ENCODE data around the gene TMEM117. TPM values are rescaled to one million over a fixed set of nuclear protein-coding genes. Genes with fewer than 3 reads are reported as not detected.

Gene TMEM117
- total RNA-seq, 2 donors from 2014 or later: 1.3 to 2.7 TPM

GRCh38 chr12:44127966-44128710, 292.3 kb downstream of the TMEM117 start:
- Mint-ChIP-seq H3K4me1 (ENCODE audit: low read depth) (no peaks in the 10 kb centered on the region), H3K36me3 (ENCODE audit: insufficient read depth in 2 of 2) (peaks cover 0 to 4% of the 10 kb centered on the region in 2 donors), H3K4me3 (no peak overlapping the region), H3K9me3 (peaks cover 2 to 9% of the 10 kb centered on the region in 2 donors), H3K27ac (no peak overlapping the region), H3K27me3 (ENCODE audit: low read depth) (no peaks in the 10 kb centered on the region)
- no peak for DNase-seq
- ATAC-seq (replicated peaks in 1 of 2): no peak

GRCh38 chr12:44143175-44143574, 307.3 kb downstream of the TMEM117 start:
- Mint-ChIP-seq H3K9me3 (peaks cover 0 to 1% of the 10 kb centered on the region in 2 donors), H3K36me3 (ENCODE audit: insufficient read depth in 2 of 2) (no peaks in the 10 kb centered on the region), H3K4me1 (ENCODE audit: low read depth) (no peaks in the 10 kb centered on the region), H3K27ac (no peak overlapping the region), H3K27me3 (ENCODE audit: low read depth) (no peaks in the 10 kb centered on the region), H3K4me3 (no peak overlapping the region)
- ATAC-seq (replicated peaks in 1 of 2): no peak
- DNase-seq: no peak

- H3K27ac Mint-ChIP-seq: no peak overlapping the region
- H3K9me3 Mint-ChIP-seq: no peaks in the 10 kb centered on the region
- H3K4me3 Mint-ChIP-seq: no peak overlapping the region
- DNase-seq (no peak), ATAC-seq (replicated peaks in 1 of 2) (no peak)
- no peaks in the 10 kb centered on the region for H3K36me3 Mint-ChIP-seq (ENCODE audit: insufficient read depth in 2 of 2)
- H3K27me3 Mint-ChIP-seq (ENCODE audit: low read depth): no peaks in the 10 kb centered on the region
- H3K4me1 Mint-ChIP-seq (ENCODE audit: low read depth): no peaks in the 10 kb centered on the region
Measured at GRCh38 chr12:44148936-44149335, 313.1 kb downstream of the TMEM117 start.

GRCh38 chr12:44154128-44154527, 318.2 kb downstream of the TMEM117 start:
- no peaks in the 10 kb centered on the region for H3K9me3 Mint-ChIP-seq

GRCh38 chr12:44155358-44155757, 319.5 kb downstream of the TMEM117 start:
- Mint-ChIP-seq H3K9me3 (no peaks in the 10 kb centered on the region), H3K4me3 (no peak overlapping the region), H3K27me3 (ENCODE audit: low read depth) (no peaks in the 10 kb centered on the region), H3K36me3 (ENCODE audit: insufficient read depth in 2 of 2) (no peaks in the 10 kb centered on the region), H3K27ac (no peak overlapping the region), H3K4me1 (ENCODE audit: low read depth) (no peaks in the 10 kb centered on the region)
- ATAC-seq (replicated peaks in 1 of 2) (no peak), DNase-seq (no peak)

More at GRCh38 chr12:44154128-44154527, 318.2 kb downstream of the TMEM117 start:
- no peak for DNase-seq
- H3K27me3 Mint-ChIP-seq (ENCODE audit: low read depth): no peaks in the 10 kb centered on the region
- no peak overlapping the region for H3K4me3 Mint-ChIP-seq
- H3K36me3 Mint-ChIP-seq (ENCODE audit: insufficient read depth in 2 of 2): no peaks in the 10 kb centered on the region
- no peaks in the 10 kb centered on the region for H3K4me1 Mint-ChIP-seq (ENCODE audit: low read depth)
- H3K27ac Mint-ChIP-seq: no peak overlapping the region
- ATAC-seq (replicated peaks in 1 of 2): no peak

- Mint-ChIP-seq H3K27ac (no peak overlapping the region), H3K36me3 (ENCODE audit: insufficient read depth in 2 of 2) (no peaks in the 10 kb centered on the region), H3K4me3 (no peak overlapping the region), H3K9me3 (no peaks in the 10 kb centered on the region), H3K4me1 (ENCODE audit: low read depth) (no peaks in the 10 kb centered on the region), H3K27me3 (ENCODE audit: low read depth) (no peaks in the 10 kb centered on the region)
- ATAC-seq (replicated peaks in 1 of 2): no peak
- DNase-seq: no peak
Measured at GRCh38 chr12:44157359-44157758, 321.5 kb downstream of the TMEM117 start.

GRCh38 chr12:44158746-44159145, 322.9 kb downstream of the TMEM117 start:
- Mint-ChIP-seq H3K4me3 (no peak overlapping the region), H3K36me3 (ENCODE audit: insufficient read depth in 2 of 2) (no peaks in the 10 kb centered on the region), H3K27ac (no peak overlapping the region), H3K4me1 (ENCODE audit: low read depth) (no peaks in the 10 kb centered on the region), H3K27me3 (ENCODE audit: low read depth) (no peaks in the 10 kb centered on the region), H3K9me3 (no peaks in the 10 kb centered on the region)
- DNase-seq (no peak), ATAC-seq (replicated peaks in 1 of 2) (no peak)

DNA sequence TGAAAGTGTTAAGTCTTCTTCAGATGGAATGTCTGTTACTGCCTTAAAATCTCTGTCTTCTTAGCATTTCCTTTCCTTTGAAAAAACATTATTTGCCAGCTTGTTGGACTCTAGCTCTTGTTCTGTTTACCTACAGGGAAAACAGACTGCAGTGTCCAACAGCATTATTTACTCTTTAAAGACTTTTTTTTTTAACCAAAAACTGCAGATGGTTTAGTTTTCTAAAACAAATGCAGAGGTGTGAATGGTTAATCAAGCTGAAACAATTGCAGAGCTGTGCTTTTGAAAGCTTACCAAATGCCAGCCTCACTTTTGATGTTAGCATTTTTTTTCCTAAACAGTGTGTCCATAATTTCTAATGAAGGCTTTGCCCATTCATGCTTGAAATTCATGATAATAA, 323.3 kb downstream of the TMEM117 start:
- Mint-ChIP-seq H3K27ac (no peak overlapping the region), H3K4me3 (no peak overlapping the region)

GRCh38 chr12:44159862-44160261, 324.0 kb downstream of the TMEM117 start:
- ATAC-seq (replicated peaks in 1 of 2): no peak
- no peaks in the 10 kb centered on the region for H3K36me3 Mint-ChIP-seq (ENCODE audit: insufficient read depth in 2 of 2)
- H3K4me3 Mint-ChIP-seq: no peak overlapping the region
- DNase-seq: no peak
- H3K27me3 Mint-ChIP-seq (ENCODE audit: low read depth): no peaks in the 10 kb centered on the region
- H3K4me1 Mint-ChIP-seq (ENCODE audit: low read depth): no peaks in the 10 kb centered on the region
- H3K9me3 Mint-ChIP-seq: no peaks in the 10 kb centered on the region
- H3K27ac Mint-ChIP-seq: no peak overlapping the region

More for the DNA sequence above, 323.3 kb downstream of the TMEM117 start:
- no peaks in the 10 kb centered on the region for H3K36me3 Mint-ChIP-seq (ENCODE audit: insufficient read depth in 2 of 2)
- no peaks in the 10 kb centered on the region for H3K9me3 Mint-ChIP-seq
- ATAC-seq (replicated peaks in 1 of 2): no peak
- no peak for DNase-seq
- no peaks in the 10 kb centered on the region for H3K4me1 Mint-ChIP-seq (ENCODE audit: low read depth)
- no peaks in the 10 kb centered on the region for H3K27me3 Mint-ChIP-seq (ENCODE audit: low read depth)

DNA sequence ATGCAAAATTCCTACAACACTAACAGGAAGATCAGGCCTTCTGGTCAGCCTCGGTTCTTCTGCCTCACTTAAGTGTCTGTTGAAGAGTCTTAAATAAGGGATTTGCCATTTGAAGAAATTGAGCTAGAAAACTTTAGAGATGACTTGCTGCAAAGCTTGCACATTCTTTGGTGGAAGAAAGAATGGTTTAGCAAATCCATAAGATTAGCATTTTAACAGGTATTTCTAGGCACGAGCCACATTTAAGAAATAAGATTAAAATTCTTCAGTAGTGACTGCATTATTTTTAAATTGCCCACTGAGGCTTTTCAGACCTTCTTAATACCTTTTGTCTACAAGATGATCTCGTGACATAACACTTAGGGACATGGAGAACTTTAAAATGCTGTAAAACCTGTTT, 327.1 kb downstream of the TMEM117 start:
- no peak overlapping the region for H3K27ac Mint-ChIP-seq

GRCh38 chr12:44174053-44174452, 338.2 kb downstream of the TMEM117 start:
- Mint-ChIP-seq H3K4me1 (ENCODE audit: low read depth) (no peaks in the 10 kb centered on the region), H3K36me3 (ENCODE audit: insufficient read depth in 2 of 2) (peaks cover 0 to 2% of the 10 kb centered on the region in 2 donors), H3K9me3 (no peaks in the 10 kb centered on the region), H3K4me3 (no peak overlapping the region), H3K27ac (no peak overlapping the region), H3K27me3 (ENCODE audit: low read depth) (no peaks in the 10 kb centered on the region)
- no peak for DNase-seq
- no peak for ATAC-seq (replicated peaks in 1 of 2)

More for the DNA sequence above, 327.1 kb downstream of the TMEM117 start:
- ATAC-seq (replicated peaks in 1 of 2) (no peak), DNase-seq (no peak)
- H3K9me3 Mint-ChIP-seq: no peaks in the 10 kb centered on the region
- H3K4me1 Mint-ChIP-seq (ENCODE audit: low read depth): no peaks in the 10 kb centered on the region
- H3K36me3 Mint-ChIP-seq (ENCODE audit: insufficient read depth in 2 of 2): no peaks in the 10 kb centered on the region
- H3K27me3 Mint-ChIP-seq (ENCODE audit: low read depth): no peaks in the 10 kb centered on the region
- H3K4me3 Mint-ChIP-seq: no peak overlapping the region

DNA sequence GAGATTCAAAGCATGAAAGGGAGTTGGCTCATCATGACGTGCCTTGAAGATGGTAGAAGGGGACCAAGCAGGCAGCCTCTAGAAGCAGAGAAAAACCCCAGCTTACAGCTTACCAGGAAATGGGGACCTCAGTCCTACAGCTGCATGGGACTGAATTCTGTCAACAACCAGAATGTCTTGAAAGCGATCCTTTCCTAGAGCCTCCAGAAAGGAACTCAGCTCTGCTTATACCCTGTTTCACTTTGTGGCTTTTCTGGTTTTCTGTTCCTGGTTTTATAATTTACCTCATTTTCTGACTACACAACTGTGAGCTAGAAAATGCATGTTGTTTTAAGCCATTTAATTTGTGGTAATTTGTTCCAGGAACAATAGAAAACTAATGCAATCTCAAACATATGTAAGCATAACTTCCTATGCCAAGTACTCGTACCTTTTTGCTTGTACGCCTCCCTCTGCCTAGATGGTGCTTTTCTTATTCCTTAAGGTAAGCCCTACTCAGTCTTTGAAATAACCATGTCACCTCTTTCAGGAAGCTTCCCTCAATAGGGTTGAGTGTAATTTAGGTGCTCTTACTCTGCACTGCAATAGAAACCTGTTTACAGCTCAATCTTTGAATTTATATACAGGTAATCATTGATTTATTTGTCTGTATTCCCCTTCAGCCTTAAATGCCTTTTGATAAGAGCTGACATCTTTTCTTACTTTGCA, 348.8 kb downstream of the TMEM117 start:
- H3K36me3 Mint-ChIP-seq (ENCODE audit: insufficient read depth in 2 of 2): no peaks in the 10 kb centered on the region
- DNase-seq (no peak), ATAC-seq (replicated peaks in 1 of 2) (no peak)
- no peaks in the 10 kb centered on the region for H3K9me3 Mint-ChIP-seq
- no peaks in the 10 kb centered on the region for H3K27me3 Mint-ChIP-seq (ENCODE audit: low read depth)
- no peaks in the 10 kb centered on the region for H3K4me1 Mint-ChIP-seq (ENCODE audit: low read depth)
- H3K4me3 Mint-ChIP-seq: no peak overlapping the region
- H3K27ac Mint-ChIP-seq: no peak overlapping the region

- Mint-ChIP-seq H3K4me1 (ENCODE audit: low read depth) (no peaks in the 10 kb centered on the region), H3K4me3 (no peak overlapping the region), H3K9me3 (peaks cover 0 to 1% of the 10 kb centered on the region in 2 donors), H3K27me3 (ENCODE audit: low read depth) (no peaks in the 10 kb centered on the region), H3K36me3 (ENCODE audit: insufficient read depth in 2 of 2) (no peaks in the 10 kb centered on the region), H3K27ac (no peak overlapping the region)
- ATAC-seq (replicated peaks in 1 of 2) (peak in 1 of 2 donors; percentile 63), DNase-seq (no peak)
Measured at GRCh38 chr12:44193281-44193680, 357.4 kb downstream of the TMEM117 start.

Measured in activated T-cell treated with anti-CD3 and anti-CD28 coated beads, Interleukin-2, amount 50 U/mL, for 72 hours (primary cell).